NCI-H146 (cell line): ENCODE data around the gene MYO1G.
"Not testable (repeated sequence)": the region's sequence is repeated elsewhere in the genome, so short reads cannot be mapped to it uniquely, and the experiment has no call there.

Experiments
- DNase-seq: peaks from one replicate; lab custom pipeline; 2025; lab: John Stamatoyannopoulos, UW

The MYO1G gene

GRCh38 chr7:44936322-44936721 is 42.5 kb downstream of the MYO1G start:
- no peak for DNase-seq

GRCh38 chr7:44935583-44935982 is 43.2 kb downstream of the MYO1G start:
- no peak for DNase-seq

- no peak for DNase-seq
Measured at GRCh38 chr7:44935016-44935415, 43.8 kb downstream of the MYO1G start.

- DNase-seq: not testable (repeated sequence)
Measured at GRCh38 chr7:44934510-44934909, 44.3 kb downstream of the MYO1G start.

- no peak for DNase-seq
Measured at GRCh38 chr7:44930921-44931320, 47.9 kb downstream of the MYO1G start.

- no peak for DNase-seq
Measured at GRCh38 chr7:44922351-44922694, 56.5 kb downstream of the MYO1G start.

GRCh38 chr7:44921607-44922350 is 57.0 kb downstream of the MYO1G start:
- peak; percentile 63 for DNase-seq

GRCh38 chr7:44920119-44920518 is 58.7 kb downstream of the MYO1G start:
- no peak for DNase-seq

- no peak for DNase-seq
Measured at GRCh38 chr7:44918029-44918428, 60.8 kb downstream of the MYO1G start.

- no peak for DNase-seq
Measured at GRCh38 chr7:44917465-44917864, 61.4 kb downstream of the MYO1G start.

GRCh38 chr7:44914992-44915607 is 63.7 kb downstream of the MYO1G start:
- DNase-seq: no peak

- peak; percentile 50 for DNase-seq
Measured at GRCh38 chr7:44912775-44913347, 66.0 kb downstream of the MYO1G start.
